ENCODE data around the gene NWD2. TPM values are rescaled to one million over a fixed set of nuclear protein-coding genes. Genes with fewer than 3 reads are reported as not detected.

Gene NWD2
- total RNA-seq, 1 experiment from 2014 or later, result not detected

- DNase-seq (ENCODE audit: low read depth, low spot score) (no peak), ATAC-seq (no peak)
- no TSS peak for BruUV-seq (replicated peaks)
- Histone ChIP-seq H4K20me1 (ENCODE audit: insufficient read depth) (no peaks in the 10 kb centered on the region), H3K4me1 (ENCODE audit: control insufficient read depth in 1 of 2, insufficient read depth in 2 of 2, low read length in 2 of 2) (no peaks in the 10 kb centered on the region), H3K9me3 (ENCODE audit: control insufficient read depth in 1 of 2, insufficient read depth in 1 of 2, low read depth in 1 of 2, low read length in 2 of 2) (no peaks in the 10 kb centered on the region), H3K9ac (ENCODE audit: low read length) (no peak overlapping the region), H2AFZ (ENCODE audit: low read depth, low read length, poor library complexity, severe bottlenecking) (no peak overlapping the region), H3K4me2 (ENCODE audit: low read length) (no peak overlapping the region), H3K9me2 (ENCODE audit: insufficient read depth) (no peaks in the 10 kb centered on the region), H3K27ac (ENCODE audit: low read depth, low read length) (no peak overlapping the region), H3K27me3 (ENCODE audit: insufficient read depth, low read length) (no peaks in the 10 kb centered on the region), H3K79me2 (ENCODE audit: insufficient read depth, low read length) (no peaks in the 10 kb centered on the region), H3K36me3 (ENCODE audit: control insufficient read depth in 1 of 2, insufficient read depth in 2 of 2, low read length in 2 of 2) (no peaks in the 10 kb centered on the region), H3K4me3 (replicated peaks in 1 of 2; ENCODE audit: low read depth in 1 of 2, low read length in 2 of 2) (no peak overlapping the region)
- POLR2A ChIA-PET, result no interaction called here
- RAD21 ChIA-PET (ENCODE audit: low non-redundant PET in 1 of 2, low total read pairs in 2 of 2, uncharacterized antibody in 2 of 2, unreplicated experiment in 2 of 2), result no interaction called here
- CTCF ChIA-PET, result interaction anchor here (1.3 kb wide), 1 partner anchor 12 kb away, joined by 5 read pairs; no protein-coding TSS in a partner anchor
- intact Hi-C loops (cut with micrococcal nuclease), result no loop called here
- TF ChIP-seq POLR2A (IDR thresholded peaks at IDR 0.05; ENCODE audit: borderline replicate concordance, extremely low read depth, insufficient read depth, insufficient read length), result no peak
- no peak for TF ChIP-seq ZNF274 (IDR thresholded peaks at IDR 0.05; ENCODE audit: low read depth, low read length)
- no peak for TF ChIP-seq ELF1 (IDR thresholded peaks at IDR 0.05; ENCODE audit: borderline replicate concordance, low read depth)
- TF ChIP-seq ATF3 (IDR thresholded peaks at IDR 0.05), result no peak
- no peak for TF ChIP-seq MAX (IDR thresholded peaks at IDR 0.05)
- TF ChIP-seq CTCF (IDR thresholded peaks at IDR 0.05 in 2 of 3, conservative IDR thresholded peaks at IDR 0.05 in 1 of 3; ENCODE audit: borderline replicate concordance in 1 of 3, insufficient read depth in 1 of 3, low read depth in 2 of 3, low read length in 2 of 3), result no peak
- no peak for TF ChIP-seq REST (IDR thresholded peaks at IDR 0.05; ENCODE audit: low read depth)
- no peak for TF ChIP-seq TCF7L2 (IDR thresholded peaks at IDR 0.05; ENCODE audit: borderline replicate concordance, extremely low read depth, insufficient read depth, insufficient read length)
- TF ChIP-seq RAD21 (IDR thresholded peaks at IDR 0.05; ENCODE audit: low read depth), result no peak
- no peak for TF ChIP-seq SRF (IDR thresholded peaks at IDR 0.05; ENCODE audit: low read depth)
- TF ChIP-seq CEBPB (IDR thresholded peaks at IDR 0.05; ENCODE audit: low read depth), result no peak
Observed at GRCh38 chr4:37464373-37465128, 220.0 kb downstream of the NWD2 start.

Measured in HCT116 (cell line).